IPS-NIHi7 (cell line): ENCODE data around the gene EBNA1BP2.
"Not testable (repeated sequence)": the region's sequence is repeated elsewhere in the genome, so short reads cannot be mapped to it uniquely, and the experiment has no call there.

ENCODE experiments used
- DNase-seq: peaks from one replicate; pipeline ENCODE4 v3.0.0; 2012; ENCODE audit warnings: mixed read lengths; ENCODE audit errors: extremely low spot score

EBNA1BP2 gene

GRCh38 chr1:43121256-43121900, 50.7 kb downstream of the EBNA1BP2 start:
- DNase-seq, result no peak

GRCh38 chr1:43119928-43120586, 52.0 kb downstream of the EBNA1BP2 start:
- DNase-seq, result not testable (repeated sequence)
